ENCODE measurements around the gene ATP2B2.

ATP2B2 gene

GRCh38 chr3:10516544-10517452, 11.4 kb upstream of the ATP2B2 start:
- no peaks in the 10 kb centered on the region for H3K9me3 ChIP-seq (ENCODE audit: insufficient read depth, low read length)
- DNase-seq (ENCODE audit: low read depth, low spot score): no peak
- H3K4me1 ChIP-seq (ENCODE audit: insufficient read depth, insufficient read length): peaks cover 21% of the 10 kb centered on the region
- no peaks in the 10 kb centered on the region for H3K36me3 ChIP-seq (ENCODE audit: insufficient read depth, insufficient read length, low read length)
- H3K9ac ChIP-seq (ENCODE audit: insufficient read length, low read depth): no peak overlapping the region
- TF ChIP-seq YY1 (IDR thresholded peaks at IDR 0.05; ENCODE audit: insufficient read depth, insufficient read length) (no peak), SUZ12 (IDR thresholded peaks at IDR 0.05; ENCODE audit: extremely low read depth, insufficient read depth, insufficient read length) (no peak), ZNF274 (IDR thresholded peaks at IDR 0.05; ENCODE audit: low read depth, low read length) (no peak)
- H3K27me3 ChIP-seq (ENCODE audit: insufficient read depth, insufficient read length): no peaks in the 10 kb centered on the region
- no peak overlapping the region for H3K4me3 ChIP-seq (ENCODE audit: insufficient read length, low read depth)

GRCh38 chr3:10515884-10516495, 10.6 kb upstream of the ATP2B2 start:
- H3K27me3 ChIP-seq (ENCODE audit: insufficient read depth, insufficient read length): no peaks in the 10 kb centered on the region
- no peak for TF ChIP-seq YY1 (IDR thresholded peaks at IDR 0.05; ENCODE audit: insufficient read depth, insufficient read length)
- TF ChIP-seq ZNF274 (IDR thresholded peaks at IDR 0.05; ENCODE audit: low read depth, low read length): no peak
- no peak for TF ChIP-seq SUZ12 (IDR thresholded peaks at IDR 0.05; ENCODE audit: extremely low read depth, insufficient read depth, insufficient read length)
- no peak overlapping the region for H3K4me3 ChIP-seq (ENCODE audit: insufficient read length, low read depth)
- no peaks in the 10 kb centered on the region for H3K9me3 ChIP-seq (ENCODE audit: insufficient read depth, low read length)
- no peak overlapping the region for H3K9ac ChIP-seq (ENCODE audit: insufficient read length, low read depth)
- DNase-seq (ENCODE audit: low read depth, low spot score): no peak
- peaks cover 21% of the 10 kb centered on the region for H3K4me1 ChIP-seq (ENCODE audit: insufficient read depth, insufficient read length)
- no peaks in the 10 kb centered on the region for H3K36me3 ChIP-seq (ENCODE audit: insufficient read depth, insufficient read length, low read length)

GRCh38 chr3:10515396-10515795, 10.0 kb upstream of the ATP2B2 start:
- TF ChIP-seq YY1 (IDR thresholded peaks at IDR 0.05; ENCODE audit: insufficient read depth, insufficient read length): no peak
- TF ChIP-seq SUZ12 (IDR thresholded peaks at IDR 0.05; ENCODE audit: extremely low read depth, insufficient read depth, insufficient read length): no peak
- TF ChIP-seq ZNF274 (IDR thresholded peaks at IDR 0.05; ENCODE audit: low read depth, low read length): no peak
- no peaks in the 10 kb centered on the region for H3K9me3 ChIP-seq (ENCODE audit: insufficient read depth, low read length)
- H3K36me3 ChIP-seq (ENCODE audit: insufficient read depth, insufficient read length, low read length): no peaks in the 10 kb centered on the region
- H3K27me3 ChIP-seq (ENCODE audit: insufficient read depth, insufficient read length): no peaks in the 10 kb centered on the region
- no peak for DNase-seq (ENCODE audit: low read depth, low spot score)
- no peak overlapping the region for H3K4me3 ChIP-seq (ENCODE audit: insufficient read length, low read depth)
- H3K9ac ChIP-seq (ENCODE audit: insufficient read length, low read depth): no peak overlapping the region
- H3K4me1 ChIP-seq (ENCODE audit: insufficient read depth, insufficient read length): peaks cover 25% of the 10 kb centered on the region

GRCh38 chr3:10514407-10515069, 9.2 kb upstream of the ATP2B2 start:
- Histone ChIP-seq H3K9me3 (ENCODE audit: insufficient read depth, low read length) (no peaks in the 10 kb centered on the region), H3K4me3 (ENCODE audit: insufficient read length, low read depth) (no peak overlapping the region), H3K36me3 (ENCODE audit: insufficient read depth, insufficient read length, low read length) (no peaks in the 10 kb centered on the region), H3K4me1 (ENCODE audit: insufficient read depth, insufficient read length) (peaks cover 25% of the 10 kb centered on the region), H3K9ac (ENCODE audit: insufficient read length, low read depth) (no peak overlapping the region), H3K27me3 (ENCODE audit: insufficient read depth, insufficient read length) (no peaks in the 10 kb centered on the region)
- TF ChIP-seq ZNF274 (IDR thresholded peaks at IDR 0.05; ENCODE audit: low read depth, low read length) (no peak), SUZ12 (IDR thresholded peaks at IDR 0.05; ENCODE audit: extremely low read depth, insufficient read depth, insufficient read length) (no peak), YY1 (IDR thresholded peaks at IDR 0.05; ENCODE audit: insufficient read depth, insufficient read length) (no peak)
- no peak for DNase-seq (ENCODE audit: low read depth, low spot score)

GRCh38 chr3:10513306-10513705, 7.9 kb upstream of the ATP2B2 start:
- Histone ChIP-seq H3K36me3 (ENCODE audit: insufficient read depth, insufficient read length, low read length) (no peaks in the 10 kb centered on the region), H3K4me3 (ENCODE audit: insufficient read length, low read depth) (no peak overlapping the region), H3K27me3 (ENCODE audit: insufficient read depth, insufficient read length) (no peaks in the 10 kb centered on the region), H3K9ac (ENCODE audit: insufficient read length, low read depth) (no peak overlapping the region), H3K4me1 (ENCODE audit: insufficient read depth, insufficient read length) (peaks cover 27% of the 10 kb centered on the region), H3K9me3 (ENCODE audit: insufficient read depth, low read length) (no peaks in the 10 kb centered on the region)
- TF ChIP-seq ZNF274 (IDR thresholded peaks at IDR 0.05; ENCODE audit: low read depth, low read length): no peak
- no peak for TF ChIP-seq YY1 (IDR thresholded peaks at IDR 0.05; ENCODE audit: insufficient read depth, insufficient read length)
- no peak for TF ChIP-seq SUZ12 (IDR thresholded peaks at IDR 0.05; ENCODE audit: extremely low read depth, insufficient read depth, insufficient read length)
- DNase-seq (ENCODE audit: low read depth, low spot score): no peak

- Histone ChIP-seq H3K27me3 (ENCODE audit: insufficient read depth, insufficient read length) (no peaks in the 10 kb centered on the region), H3K9ac (ENCODE audit: insufficient read length, low read depth) (no peak overlapping the region), H3K36me3 (ENCODE audit: insufficient read depth, insufficient read length, low read length) (no peaks in the 10 kb centered on the region), H3K4me1 (ENCODE audit: insufficient read depth, insufficient read length) (peaks cover 25% of the 10 kb centered on the region), H3K4me3 (ENCODE audit: insufficient read length, low read depth) (no peak overlapping the region), H3K9me3 (ENCODE audit: insufficient read depth, low read length) (no peaks in the 10 kb centered on the region)
- DNase-seq (ENCODE audit: low read depth, low spot score): no peak
- TF ChIP-seq ZNF274 (IDR thresholded peaks at IDR 0.05; ENCODE audit: low read depth, low read length): no peak
- TF ChIP-seq YY1 (IDR thresholded peaks at IDR 0.05; ENCODE audit: insufficient read depth, insufficient read length): no peak
- no peak for TF ChIP-seq SUZ12 (IDR thresholded peaks at IDR 0.05; ENCODE audit: extremely low read depth, insufficient read depth, insufficient read length)
Measured at GRCh38 chr3:10512687-10513086, 7.3 kb upstream of the ATP2B2 start.
